Parathyroid adenoma (tissue), 2 donors: ENCODE results near the gene SIRPG.

Experiments
- H2AFZ ChIP-seq: fragments of 300-600 bp; sonication (generic); one replicate; pipeline ENCODE4 v1.7.0; 2017; ENCODE audit warnings: antibody characterized with exemption, mild to moderate bottlenecking
- H3K27ac ChIP-seq: fragments of 300-600 bp; sonication (generic); one replicate; pipeline ENCODE4 v1.7.0; 2017
- H3K27me3 ChIP-seq: fragments of 300-600 bp; sonication (generic); one replicate; pipeline ENCODE4 v1.7.0; 2017; ENCODE audit warnings: low read length; ENCODE audit not compliant: control insufficient read depth, insufficient read depth
- H3K36me3 ChIP-seq: fragments of 300-600 bp; sonication (generic); one replicate; pipeline ENCODE4 v1.7.0; 2017; ENCODE audit warnings: low read length; ENCODE audit not compliant: control insufficient read depth, insufficient read depth
- H3K4me1 ChIP-seq: fragments of 300-600 bp; sonication (generic); one replicate; pipeline ENCODE4 v1.7.0; 2017; ENCODE audit warnings: control low read depth
- H3K4me2 ChIP-seq: fragments of 300-600 bp; sonication (generic); one replicate; pipeline ENCODE4 v1.7.0; 2017; ENCODE audit warnings: low read length
- H3K4me3 ChIP-seq: fragments of 300-600 bp; sonication (generic); one replicate; pipeline ENCODE4 v1.7.0; 2017; ENCODE audit warnings: low read depth, low read length
- H3K79me2 ChIP-seq: fragments of 300-600 bp; sonication (generic); one replicate; pipeline ENCODE4 v1.7.0; 2017; ENCODE audit warnings: control low read depth
- H3K9ac ChIP-seq: fragments of 300-600 bp; sonication (generic); one replicate; pipeline ENCODE4 v1.7.0; 2017; ENCODE audit warnings: mild to moderate bottlenecking
- H3K9me3 ChIP-seq: fragments of 300-600 bp; sonication (generic); one replicate; pipeline ENCODE4 v1.7.0; 2017; ENCODE audit warnings: low read length; ENCODE audit not compliant: control insufficient read depth
- CTCF ChIP-seq: fragments of 300-600 bp; sonication (generic); IDR thresholded peaks from one replicate; pipeline ENCODE4 v1.7.0; 2017; ENCODE audit warnings: antibody characterized with exemption, mild to moderate bottlenecking
- donor health status: primary hyperparathyroidism.

Gene SIRPG

GRCh38 chr20:1700990-1701389, 43.4 kb upstream of the SIRPG start:
- Histone ChIP-seq H3K4me2 (no peak overlapping the region), H3K27ac (no peak overlapping the region), H3K4me1 (no peaks in the 10 kb centered on the region), H3K79me2 (no peaks in the 10 kb centered on the region), H3K27me3 (no peaks in the 10 kb centered on the region), H3K4me3 (no peak overlapping the region), H3K36me3 (no peaks in the 10 kb centered on the region), H2AFZ (no peak overlapping the region), H3K9me3 (no peaks in the 10 kb centered on the region), H3K9ac (no peak overlapping the region)
- no peak for TF ChIP-seq CTCF

GRCh38 chr20:1697592-1697991, 40.0 kb upstream of the SIRPG start:
- TF ChIP-seq CTCF: no peak
- H2AFZ ChIP-seq: no peak overlapping the region
- H3K4me1 ChIP-seq: no peaks in the 10 kb centered on the region
- no peaks in the 10 kb centered on the region for H3K36me3 ChIP-seq
- no peak overlapping the region for H3K4me3 ChIP-seq
- H3K27me3 ChIP-seq: no peaks in the 10 kb centered on the region
- no peak overlapping the region for H3K4me2 ChIP-seq
- H3K27ac ChIP-seq: no peak overlapping the region
- no peak overlapping the region for H3K9ac ChIP-seq
- H3K79me2 ChIP-seq: no peaks in the 10 kb centered on the region
- no peaks in the 10 kb centered on the region for H3K9me3 ChIP-seq

- no peak overlapping the region for H3K4me2 ChIP-seq
- H3K27me3 ChIP-seq: no peaks in the 10 kb centered on the region
- H2AFZ ChIP-seq: no peak overlapping the region
- no peak for TF ChIP-seq CTCF
- H3K4me1 ChIP-seq: no peaks in the 10 kb centered on the region
- H3K36me3 ChIP-seq: no peaks in the 10 kb centered on the region
- H3K9ac ChIP-seq: no peak overlapping the region
- no peaks in the 10 kb centered on the region for H3K9me3 ChIP-seq
- H3K79me2 ChIP-seq: no peaks in the 10 kb centered on the region
- no peak overlapping the region for H3K27ac ChIP-seq
- H3K4me3 ChIP-seq: no peak overlapping the region
These were observed 39.1 kb upstream of the SIRPG start for GRCh38 chr20:1696521-1697209.

- H3K79me2 ChIP-seq: no peaks in the 10 kb centered on the region
- no peaks in the 10 kb centered on the region for H3K27me3 ChIP-seq
- H3K4me1 ChIP-seq: no peaks in the 10 kb centered on the region
- H3K36me3 ChIP-seq: no peaks in the 10 kb centered on the region
- no peak for TF ChIP-seq CTCF
- H3K9me3 ChIP-seq: no peaks in the 10 kb centered on the region
- H3K27ac ChIP-seq: no peak overlapping the region
- no peak overlapping the region for H2AFZ ChIP-seq
- H3K9ac ChIP-seq: no peak overlapping the region
- no peak overlapping the region for H3K4me3 ChIP-seq
- no peak overlapping the region for H3K4me2 ChIP-seq
These were observed 37.1 kb upstream of the SIRPG start for GRCh38 chr20:1694672-1695071.

- H2AFZ ChIP-seq: no peak overlapping the region
These were observed 35.8 kb upstream of the SIRPG start for GRCh38 chr20:1693427-1693826.

More at GRCh38 chr20:1693427-1693826, 35.8 kb upstream of the SIRPG start:
- H3K36me3 ChIP-seq: no peaks in the 10 kb centered on the region
- H3K9ac ChIP-seq: no peak overlapping the region
- no peak for TF ChIP-seq CTCF
- H3K27me3 ChIP-seq: no peaks in the 10 kb centered on the region
- no peaks in the 10 kb centered on the region for H3K9me3 ChIP-seq
- H3K79me2 ChIP-seq: no peaks in the 10 kb centered on the region
- H3K4me3 ChIP-seq: no peak overlapping the region
- no peak overlapping the region for H3K27ac ChIP-seq
- H3K4me1 ChIP-seq: no peaks in the 10 kb centered on the region
- H3K4me2 ChIP-seq: no peak overlapping the region
